ENCODE data around the gene ST6GALNAC6. TPM values are rescaled to one million over a fixed set of nuclear protein-coding genes. Genes with fewer than 3 reads are reported as not detected.
A peak's percentile ranks its signal among the peaks of the same experiment; 100 is the strongest.
"Not testable (repeated sequence)": the region's sequence is repeated elsewhere in the genome, so short reads cannot be mapped to it uniquely, and the experiment has no call there.

Gene ST6GALNAC6
- total RNA-seq, 4 donors from 2014 or later, result 50.5 to 72.9 (median 65.6) TPM

DNA sequence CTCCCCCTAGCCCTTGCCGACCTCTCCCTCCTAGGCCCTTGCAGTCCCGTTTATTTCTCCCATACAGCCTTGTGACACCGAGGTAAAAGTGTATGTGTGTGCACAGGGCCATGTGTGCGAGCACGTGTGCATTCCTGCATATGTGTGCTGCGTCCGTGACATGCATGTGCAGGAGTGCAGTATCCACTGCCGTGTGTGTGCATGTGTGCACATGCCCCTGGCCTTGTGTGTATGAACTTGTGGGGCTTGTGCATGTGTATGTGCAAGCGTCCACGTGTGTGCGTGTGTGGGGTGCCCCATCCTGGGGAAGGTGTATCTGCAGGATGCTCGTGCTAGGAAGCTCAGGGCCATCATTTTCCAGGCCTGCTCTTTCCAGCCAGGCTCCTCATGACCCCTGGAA, 28.5 kb downstream of the ST6GALNAC6 start:
- no peak for DNase-seq (ENCODE audit: low spot score in 2 of 2)
- no peak overlapping the region for H3K4me3 ChIP-seq (ENCODE audit: low read depth, poor library complexity, severe bottlenecking)
- intact Hi-C loops (cut with DNase I; ENCODE audit: low total_unique reads), result no loop called here
- TF ChIP-seq CTCF (IDR thresholded peaks at IDR 0.05), result no peak
- no peak for TF ChIP-seq POLR2A (IDR thresholded peaks at IDR 0.05)
- WGBS, 2 donors, result 84 to 92% methylated on average over 11 of the region's 12 CpGs

DNA sequence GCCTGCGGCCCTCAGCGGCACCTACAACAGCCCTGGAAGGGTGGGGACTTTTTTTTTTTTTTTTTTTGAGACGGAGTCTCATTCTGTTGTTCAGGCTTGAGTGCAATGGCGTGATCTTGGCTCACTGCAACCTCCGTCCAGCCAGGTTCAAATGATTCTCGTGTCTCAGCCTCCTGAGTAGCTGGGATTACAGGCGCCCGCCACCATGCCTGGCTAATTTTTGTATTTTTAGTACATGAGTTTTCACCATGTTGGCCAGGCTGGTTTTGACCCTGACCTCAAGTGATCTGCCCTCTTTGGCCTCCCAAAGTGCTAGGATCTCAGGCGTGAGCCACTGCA, 29.3 kb downstream of the ST6GALNAC6 start:
- DNase-seq (ENCODE audit: low spot score in 2 of 2); intact Hi-C loops (cut with DNase I; ENCODE audit: low total_unique reads); H3K4me3 ChIP-seq (ENCODE audit: low read depth, poor library complexity, severe bottlenecking): not testable (repeated sequence)
- WGBS, 2 donors, result 60 to 70% methylated on average over 9 of the region's 9 CpGs

GRCh38 chr9:127869310-127870152, 29.9 kb downstream of the ST6GALNAC6 start:
- intact Hi-C loops (cut with DNase I; ENCODE audit: low total_unique reads), result no loop called here
- WGBS, 2 donors, result 67 to 71% methylated on average over 17 to 18 of the region's 18 CpGs
- TF ChIP-seq POLR2A (IDR thresholded peaks at IDR 0.05) (no peak), CTCF (IDR thresholded peaks at IDR 0.05) (peak in 1 of 3 donors; percentile 81)
- H3K4me3 ChIP-seq (ENCODE audit: low read depth, poor library complexity, severe bottlenecking), result no peak overlapping the region
- DNase-seq (ENCODE audit: low spot score in 2 of 2), result peak; percentile 82 to 97

GRCh38 chr9:127868278-127868902, 31.0 kb downstream of the ST6GALNAC6 start:
- no peak for DNase-seq (ENCODE audit: low spot score in 2 of 2)
- intact Hi-C loops (cut with DNase I; ENCODE audit: low total_unique reads), result no loop called here
- WGBS, 2 donors, result 89 to 91% methylated on average over 18 of the region's 18 CpGs
- no peak for TF ChIP-seq CTCF (IDR thresholded peaks at IDR 0.05)
- TF ChIP-seq POLR2A (IDR thresholded peaks at IDR 0.05), result no peak
- no peak overlapping the region for H3K4me3 ChIP-seq (ENCODE audit: low read depth, poor library complexity, severe bottlenecking)

DNA sequence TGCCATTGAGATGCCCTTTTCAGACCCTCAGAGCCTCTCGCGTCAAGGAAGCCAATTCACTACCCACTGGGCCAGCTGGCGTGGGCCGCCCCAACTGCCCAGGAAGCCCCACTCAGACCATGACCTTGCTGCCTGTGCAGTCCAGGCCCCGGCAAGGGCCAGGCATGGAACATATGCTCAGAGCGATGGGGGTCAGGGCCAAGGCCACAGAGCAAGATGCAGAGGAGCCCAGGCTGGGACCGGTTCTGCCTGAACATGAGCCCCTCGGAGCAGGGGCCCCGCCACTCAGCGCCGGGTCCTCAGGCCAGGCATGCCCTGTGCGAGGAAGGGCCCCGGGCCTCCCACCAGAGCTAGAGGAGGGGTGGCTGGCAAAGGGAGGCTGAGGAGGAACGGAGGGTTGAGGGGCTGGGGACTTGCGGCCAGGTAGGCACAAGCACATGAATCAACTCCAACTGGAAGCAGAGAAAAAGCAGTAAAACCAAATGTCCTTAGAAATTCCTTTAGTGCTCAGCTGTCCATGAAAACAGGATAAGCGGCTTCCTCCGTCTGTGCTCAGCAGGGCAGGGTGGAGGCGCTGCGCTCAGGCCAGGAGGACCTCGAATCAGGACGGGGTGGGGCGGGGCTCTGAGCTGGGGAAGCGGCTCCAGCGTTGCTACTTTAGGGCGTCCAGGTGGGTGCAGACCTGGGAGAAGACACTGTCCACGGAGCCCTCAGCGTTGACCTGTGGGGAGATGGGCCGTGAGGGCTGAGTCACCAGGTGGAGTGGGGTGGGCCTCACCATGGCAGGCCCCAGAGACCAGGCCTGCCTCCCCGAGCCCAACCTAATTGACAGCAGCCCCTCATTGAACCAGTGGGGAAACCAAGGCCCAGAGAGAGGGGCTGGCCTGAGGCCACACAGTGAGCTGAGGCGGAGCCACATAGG, 31.8 kb downstream of the ST6GALNAC6 start:
- DNase-seq (ENCODE audit: low spot score in 2 of 2), result no peak
- no peak overlapping the region for H3K4me3 ChIP-seq (ENCODE audit: low read depth, poor library complexity, severe bottlenecking)
- TF ChIP-seq CTCF (IDR thresholded peaks at IDR 0.05), result no peak
- intact Hi-C loops (cut with DNase I; ENCODE audit: low total_unique reads), result no loop called here
- 82 to 87% methylated on average over 27 to 30 of the region's 30 CpGs for WGBS, 2 donors

GRCh38 chr9:127866535-127866934, 32.9 kb downstream of the ST6GALNAC6 start:
- intact Hi-C loops (cut with DNase I; ENCODE audit: low total_unique reads), result no loop called here
- H3K4me3 ChIP-seq (ENCODE audit: low read depth, poor library complexity, severe bottlenecking), result no peak overlapping the region
- WGBS, 2 donors, result 94 to 96% methylated on average over 13 of the region's 13 CpGs
- TF ChIP-seq CTCF (IDR thresholded peaks at IDR 0.05) (no peak), POLR2A (IDR thresholded peaks at IDR 0.05) (no peak)
- DNase-seq (ENCODE audit: low spot score in 2 of 2), result no peak

Data from lower leg skin (tissue), 4 donors.